ENCODE results near the gene MAST4.

DNA sequence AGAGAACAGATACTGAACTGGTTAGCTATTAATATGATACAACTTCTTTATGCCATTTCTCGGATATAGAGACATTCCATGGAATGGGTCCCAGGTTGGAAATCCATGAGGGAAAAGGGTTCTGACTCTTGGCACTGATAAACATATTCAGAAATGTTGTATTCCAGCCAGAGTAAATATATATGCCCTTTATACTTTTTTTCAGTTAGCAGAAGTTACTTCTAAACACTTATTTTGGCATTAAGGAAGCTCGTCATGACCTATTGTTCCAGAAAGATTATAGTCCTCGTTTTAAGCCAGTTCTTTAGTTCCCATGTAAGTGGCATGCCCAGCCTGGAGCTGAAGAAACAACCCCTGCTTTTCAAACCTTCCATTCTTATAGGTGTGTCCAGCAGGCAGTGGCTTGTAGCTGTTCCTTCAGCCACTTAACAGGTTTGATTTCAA, 418.8 kb downstream of the MAST4 start:
- TF ChIP-seq, protein P1, sequence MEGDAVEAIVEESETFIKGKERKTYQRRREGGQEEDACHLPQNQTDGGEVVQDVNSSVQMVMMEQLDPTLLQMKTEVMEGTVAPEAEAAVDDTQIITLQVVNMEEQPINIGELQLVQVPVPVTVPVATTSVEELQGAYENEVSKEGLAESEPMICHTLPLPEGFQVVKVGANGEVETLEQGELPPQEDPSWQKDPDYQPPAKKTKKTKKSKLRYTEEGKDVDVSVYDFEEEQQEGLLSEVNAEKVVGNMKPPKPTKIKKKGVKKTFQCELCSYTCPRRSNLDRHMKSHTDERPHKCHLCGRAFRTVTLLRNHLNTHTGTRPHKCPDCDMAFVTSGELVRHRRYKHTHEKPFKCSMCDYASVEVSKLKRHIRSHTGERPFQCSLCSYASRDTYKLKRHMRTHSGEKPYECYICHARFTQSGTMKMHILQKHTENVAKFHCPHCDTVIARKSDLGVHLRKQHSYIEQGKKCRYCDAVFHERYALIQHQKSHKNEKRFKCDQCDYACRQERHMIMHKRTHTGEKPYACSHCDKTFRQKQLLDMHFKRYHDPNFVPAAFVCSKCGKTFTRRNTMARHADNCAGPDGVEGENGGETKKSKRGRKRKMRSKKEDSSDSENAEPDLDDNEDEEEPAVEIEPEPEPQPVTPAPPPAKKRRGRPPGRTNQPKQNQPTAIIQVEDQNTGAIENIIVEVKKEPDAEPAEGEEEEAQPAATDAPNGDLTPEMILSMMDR (IDR thresholded peaks at IDR 0.05) = no peak
- TF ChIP-seq POLR2A (IDR thresholded peaks at IDR 0.05) = no peak

Data from uterus (tissue), 2 donors.